GM08714 (cell line): Measurements from ENCODE around the gene TMCC1.
"Not testable (repeated sequence)": the region's sequence is repeated elsewhere in the genome, so short reads cannot be mapped to it uniquely, and the experiment has no call there.

Experiments
- H3K4me3 ChIP-seq: fragments of 200-500 bp; sonication (Bioruptor generic); 2 replicates; pipeline ENCODE4 v1.5.1; 2014; ENCODE audit warnings: mild to moderate bottlenecking, low read length, inconsistent platforms
- ZNF274 ChIP-seq: IDR thresholded peaks from 2 replicates; pipeline ENCODE4 v1.6.1; 2012; ENCODE audit warnings: mild to moderate bottlenecking, low read depth, low read length

TMCC1 gene

DNA sequence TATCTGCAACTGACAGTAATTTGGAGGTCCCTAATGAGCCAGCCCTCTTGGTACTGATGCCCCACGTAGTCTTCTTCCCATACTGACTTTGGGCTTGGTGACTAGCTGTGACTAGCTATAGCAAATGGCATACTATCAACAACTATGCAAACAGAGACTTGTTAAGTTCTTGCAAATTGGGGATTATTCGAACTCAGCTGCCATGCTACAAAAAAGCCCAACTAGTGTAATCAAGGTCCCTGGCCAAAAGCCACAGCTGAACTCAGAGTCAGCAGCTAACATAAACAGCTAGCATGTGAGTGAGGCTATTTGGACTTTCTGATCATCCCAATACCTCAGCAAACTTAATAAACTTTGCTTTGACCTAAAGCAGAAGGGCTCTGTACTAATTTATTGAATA lies 165.8 kb downstream of the TMCC1 start:
- H3K4me3 ChIP-seq, result no peak overlapping the region
- TF ChIP-seq ZNF274, result no peak

DNA sequence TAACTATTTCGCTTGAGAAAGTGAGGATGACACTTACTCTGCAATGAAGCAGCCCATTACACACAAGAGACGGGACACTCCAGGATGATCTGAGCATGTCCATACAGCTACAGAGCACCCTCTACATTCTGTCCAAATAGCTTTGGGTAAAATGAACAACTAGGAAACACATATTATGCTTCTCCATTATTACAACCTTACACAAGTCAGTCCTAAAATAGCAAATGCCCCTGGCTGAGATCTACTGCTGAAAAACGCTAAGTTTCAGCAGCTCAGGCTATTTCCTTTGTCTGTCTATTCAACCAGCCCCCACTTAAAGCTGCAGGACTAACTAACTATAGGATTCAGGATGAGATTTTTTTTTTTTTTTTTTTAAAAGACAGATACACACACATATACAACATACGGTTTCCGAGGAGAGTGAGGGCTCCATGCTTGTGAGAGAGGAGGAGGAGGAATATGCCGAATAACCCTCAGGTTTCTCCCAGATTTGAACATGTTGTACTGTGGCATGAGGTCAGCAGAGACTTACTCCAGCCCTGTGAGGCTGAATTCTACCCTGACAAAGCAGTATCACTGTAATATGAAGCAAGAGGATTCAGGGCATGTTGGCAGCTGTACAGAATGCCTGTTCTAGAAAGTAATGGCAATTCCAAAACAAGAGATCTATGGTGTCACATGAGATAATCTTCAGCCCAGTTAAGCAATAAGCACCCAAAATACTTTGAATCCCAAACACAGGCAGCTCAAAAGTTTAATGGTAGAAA lies 169.8 kb downstream of the TMCC1 start:
- no peak for TF ChIP-seq ZNF274
- H3K4me3 ChIP-seq, result no peak overlapping the region

DNA sequence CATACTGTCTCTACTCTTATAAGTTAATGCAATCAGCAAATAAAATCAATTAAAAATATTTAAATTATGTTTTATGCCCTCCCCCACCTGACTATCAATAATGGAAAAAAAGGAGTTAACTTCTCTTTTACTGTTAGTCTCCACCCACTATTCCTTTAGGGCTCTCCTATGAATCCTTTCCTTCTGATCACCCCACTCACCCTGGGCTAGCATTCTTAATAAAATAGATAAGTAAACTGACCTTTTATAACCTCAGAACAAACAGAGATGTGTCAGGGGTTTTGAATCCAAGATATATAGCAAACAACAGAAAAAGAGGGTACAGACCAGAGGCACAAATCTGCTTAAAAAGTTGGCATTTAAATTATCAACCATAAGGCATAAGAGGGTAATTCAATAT lies 171.0 kb downstream of the TMCC1 start:
- no peak for TF ChIP-seq ZNF274
- H3K4me3 ChIP-seq, result no peak overlapping the region

DNA sequence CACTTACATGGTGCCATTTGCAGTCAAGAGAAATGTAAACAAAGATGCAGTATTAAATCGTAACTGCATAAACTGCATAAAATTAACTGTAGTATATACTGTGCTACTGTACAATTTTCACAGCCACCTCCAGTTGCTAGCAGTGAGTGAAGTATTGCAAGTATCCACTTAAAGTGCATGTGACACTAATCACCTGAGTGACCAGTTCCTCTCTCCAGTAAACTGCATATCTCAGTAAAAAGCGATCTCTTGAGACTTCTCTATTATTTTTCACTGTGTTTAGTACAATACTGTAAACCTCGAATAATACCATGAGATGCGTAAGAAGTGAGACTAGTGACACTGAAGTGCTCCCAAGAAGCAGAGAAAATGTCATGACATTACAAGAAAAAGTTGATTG lies 175.3 kb downstream of the TMCC1 start:
- no peak overlapping the region for H3K4me3 ChIP-seq
- TF ChIP-seq ZNF274, result no peak

DNA sequence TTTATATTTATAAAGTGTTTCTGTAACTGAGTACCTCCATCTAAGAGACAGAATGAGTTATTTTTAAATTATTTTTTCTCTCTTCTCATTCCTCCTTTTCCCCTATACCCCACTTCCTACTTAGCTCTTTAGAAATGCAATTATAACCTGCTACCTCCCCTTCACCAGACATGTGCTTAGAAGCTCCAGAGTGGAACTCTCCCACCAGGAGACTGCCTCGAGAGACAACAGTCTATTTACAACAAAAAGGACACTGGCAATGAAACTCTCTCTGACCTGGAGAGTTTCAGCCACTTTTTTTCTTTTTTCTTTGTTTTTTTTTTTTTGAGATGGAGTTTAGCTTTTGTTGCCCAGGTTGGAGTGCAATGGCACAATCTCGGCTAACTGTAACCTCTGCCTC lies 177.7 kb downstream of the TMCC1 start:
- no peak for TF ChIP-seq ZNF274
- no peak overlapping the region for H3K4me3 ChIP-seq

DNA sequence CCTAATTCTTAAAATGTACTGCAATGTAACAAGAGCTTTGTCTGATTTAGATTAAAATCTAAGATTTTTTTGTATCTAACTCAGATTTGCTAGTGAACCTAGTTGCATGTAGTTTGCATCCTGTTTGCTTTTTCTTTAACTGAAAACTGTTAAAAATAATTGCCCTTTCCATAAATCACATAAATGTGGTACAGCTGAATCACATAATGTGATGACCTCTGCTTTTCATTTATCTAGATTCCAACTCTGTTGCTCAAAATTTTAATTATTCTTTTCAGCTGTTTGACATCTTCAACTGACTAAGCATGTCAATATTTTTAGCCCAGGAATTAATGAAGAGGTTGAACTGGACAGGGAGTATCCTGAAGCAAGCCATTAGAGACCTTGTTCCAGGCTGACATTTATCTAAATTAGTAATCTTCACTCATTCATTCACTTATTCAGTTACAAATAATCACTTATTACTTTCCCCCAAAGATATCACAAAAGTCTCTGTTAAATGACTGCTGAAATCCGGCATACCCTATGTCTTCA lies 185.1 kb downstream of the TMCC1 start:
- H3K4me3 ChIP-seq, result no peak overlapping the region
- no peak for TF ChIP-seq ZNF274

DNA sequence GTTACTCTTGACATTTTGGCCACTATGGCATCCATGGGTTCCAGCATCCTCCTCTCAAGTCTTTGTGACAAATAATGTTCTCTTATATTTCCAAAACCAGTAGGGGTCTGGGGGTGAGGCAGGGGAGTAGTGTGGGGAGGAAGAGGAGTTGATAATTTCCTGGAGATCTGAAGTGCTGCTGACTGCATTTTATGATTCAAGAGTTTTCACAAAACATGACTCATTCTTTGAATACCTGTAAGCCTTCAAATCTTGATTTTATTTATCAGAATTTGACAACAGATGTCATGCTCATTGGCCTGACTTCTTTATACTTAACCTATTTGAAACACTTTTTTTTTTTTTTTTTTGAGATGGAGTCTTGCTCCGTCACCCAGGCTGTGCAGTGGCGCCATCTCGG lies 188.2 kb downstream of the TMCC1 start:
- no peak overlapping the region for H3K4me3 ChIP-seq
- no peak for TF ChIP-seq ZNF274

DNA sequence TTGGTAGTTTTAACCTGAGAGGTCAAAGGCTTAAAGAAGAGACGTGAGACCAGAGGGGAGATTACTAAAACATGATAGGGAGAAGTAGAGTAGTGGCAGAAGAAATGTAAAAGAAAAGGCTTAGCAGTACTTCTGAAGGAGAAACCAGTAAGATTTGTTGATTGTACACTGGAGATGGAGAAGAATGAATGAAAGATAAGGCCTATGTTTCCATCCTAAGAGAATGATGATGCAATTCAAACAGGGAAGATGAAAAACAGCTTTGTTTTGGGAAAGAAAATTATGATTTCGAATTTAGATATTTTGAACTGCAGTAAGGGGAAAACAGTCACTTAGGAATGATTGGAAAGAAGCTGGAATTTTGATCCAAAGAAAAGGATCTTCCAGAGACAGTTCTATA lies 189.6 kb downstream of the TMCC1 start:
- no peak for TF ChIP-seq ZNF274
- H3K4me3 ChIP-seq, result no peak overlapping the region

DNA sequence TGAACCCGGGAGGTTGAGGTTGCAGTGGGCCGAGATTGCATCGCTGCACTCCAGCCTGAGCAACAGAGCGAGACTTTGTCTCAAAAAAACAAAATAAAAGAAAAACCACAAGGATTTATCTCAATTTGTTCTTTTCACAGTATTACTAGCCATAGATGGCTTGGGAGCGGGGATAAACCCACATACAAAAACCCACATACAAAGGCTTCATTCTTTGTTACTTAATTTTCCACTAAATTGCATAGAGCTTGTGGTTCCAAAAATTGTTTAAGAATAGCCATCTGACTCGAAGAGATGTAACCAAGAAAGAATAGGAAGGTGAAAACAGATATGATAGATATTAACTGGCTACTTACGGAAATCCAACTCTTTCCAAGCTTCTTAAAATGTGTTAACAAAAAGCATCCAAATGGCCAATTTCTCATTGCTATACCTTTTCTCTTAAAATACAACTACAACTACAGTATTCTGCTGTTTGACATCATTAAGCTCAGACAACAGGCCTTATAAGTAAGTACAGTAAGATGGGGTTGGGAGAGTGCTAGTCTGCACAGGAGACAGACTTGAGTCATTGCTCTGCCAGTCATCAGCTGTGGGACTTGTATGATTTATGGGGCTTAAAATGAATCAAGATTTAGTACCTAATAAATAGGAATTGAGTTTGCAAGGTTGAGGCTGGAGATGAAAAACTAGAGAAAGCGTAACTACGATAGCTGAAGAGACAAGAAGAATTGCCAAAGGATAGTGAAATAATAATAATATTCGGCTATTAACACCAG lies 190.4 kb downstream of the TMCC1 start:
- no peak for TF ChIP-seq ZNF274
- no peak overlapping the region for H3K4me3 ChIP-seq

DNA sequence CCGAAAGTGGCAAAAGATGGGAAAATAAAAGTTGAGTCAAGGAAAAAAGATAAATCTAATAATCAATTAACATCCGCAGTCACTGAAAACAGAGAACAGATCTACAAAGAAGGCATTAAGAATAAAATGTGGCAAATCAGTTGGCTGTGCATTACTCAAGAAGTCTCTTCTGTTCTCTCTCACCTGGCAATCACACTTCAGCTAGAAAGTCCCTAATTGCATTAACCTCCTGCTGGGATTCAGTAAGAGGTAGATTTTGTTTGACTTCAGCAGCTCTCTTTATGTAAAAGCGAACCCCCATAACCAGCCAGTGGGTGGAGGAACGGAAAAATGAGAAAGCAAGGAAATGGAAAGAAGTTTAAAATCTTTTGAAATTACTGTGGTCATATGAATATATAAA lies 192.3 kb downstream of the TMCC1 start:
- no peak overlapping the region for H3K4me3 ChIP-seq
- no peak for TF ChIP-seq ZNF274

DNA sequence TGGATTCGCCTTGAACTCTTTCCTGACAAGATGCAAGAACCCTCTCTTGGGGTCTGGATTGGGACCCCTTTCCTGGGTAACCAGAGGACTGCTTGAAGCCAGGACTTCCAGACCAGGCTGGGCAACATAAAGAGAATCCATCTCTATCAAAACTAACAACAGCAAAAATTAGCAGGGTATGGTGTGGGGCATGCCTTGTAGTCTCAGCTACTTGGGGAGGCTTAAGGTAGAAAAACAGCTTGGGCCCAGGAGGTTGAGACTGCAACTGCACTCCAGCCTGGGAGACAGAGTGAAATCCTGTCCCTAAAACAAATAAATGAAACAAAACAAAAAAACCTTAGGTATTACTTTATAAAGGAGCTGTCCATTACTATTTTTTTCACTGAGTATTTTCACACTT lies 193.9 kb downstream of the TMCC1 start:
- no peak overlapping the region for H3K4me3 ChIP-seq
- TF ChIP-seq ZNF274, result no peak

DNA sequence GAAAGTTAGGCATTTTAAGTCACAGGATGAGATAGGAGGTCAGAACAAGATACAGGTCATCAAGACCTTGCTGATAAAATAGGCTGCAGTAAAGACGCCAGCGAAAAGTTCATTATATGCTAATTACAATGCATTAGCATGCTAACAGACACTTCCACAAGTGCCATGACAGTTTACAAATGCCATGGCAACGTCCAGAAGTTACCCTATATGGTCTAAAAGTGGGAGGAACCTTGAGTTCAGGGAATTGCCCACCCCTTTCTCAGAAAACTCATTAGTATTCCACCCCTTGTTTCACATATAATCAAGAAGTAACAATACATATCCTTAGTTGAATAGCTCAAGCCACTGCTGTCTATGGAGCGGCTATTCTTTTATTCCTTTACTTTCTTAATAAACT lies 194.3 kb downstream of the TMCC1 start:
- H3K4me3 ChIP-seq, result no peak overlapping the region
- no peak for TF ChIP-seq ZNF274

DNA sequence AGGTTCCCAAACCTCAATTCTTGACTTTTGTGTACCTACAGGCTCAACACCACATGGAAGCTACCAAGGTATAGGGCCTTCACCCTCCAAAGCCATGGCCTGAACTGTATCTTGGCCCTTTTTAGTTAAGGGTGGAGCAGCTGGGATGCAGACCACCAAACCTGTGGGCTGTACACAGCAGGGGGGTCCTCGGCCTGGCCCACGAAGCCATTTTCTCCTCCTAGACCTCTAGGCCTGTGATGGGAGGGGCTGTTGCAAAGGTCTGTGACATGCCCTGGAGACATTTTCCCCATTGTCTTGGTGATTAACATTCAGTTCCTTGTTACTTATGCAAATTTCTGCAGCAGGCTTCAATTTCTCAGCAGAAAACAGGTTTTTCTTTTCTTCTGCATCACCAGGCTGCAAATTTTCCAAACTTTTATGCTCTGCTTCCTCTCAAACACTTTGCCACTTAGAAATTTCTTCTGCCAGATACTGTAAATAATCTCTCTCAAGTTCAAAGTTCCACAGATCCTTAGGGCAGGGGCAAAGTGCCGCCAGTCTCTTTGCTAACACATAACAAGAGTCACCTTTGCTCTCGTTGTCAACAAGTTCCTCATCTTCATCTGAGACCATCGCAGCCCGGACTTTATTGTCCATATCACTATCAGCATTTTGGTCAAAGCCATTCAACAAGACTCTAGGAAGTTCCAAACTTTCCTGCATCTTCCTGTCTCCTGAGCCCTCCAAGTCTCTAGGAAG lies 196.1 kb downstream of the TMCC1 start:
- H3K4me3 ChIP-seq, result no peak overlapping the region
- TF ChIP-seq ZNF274, result no peak

DNA sequence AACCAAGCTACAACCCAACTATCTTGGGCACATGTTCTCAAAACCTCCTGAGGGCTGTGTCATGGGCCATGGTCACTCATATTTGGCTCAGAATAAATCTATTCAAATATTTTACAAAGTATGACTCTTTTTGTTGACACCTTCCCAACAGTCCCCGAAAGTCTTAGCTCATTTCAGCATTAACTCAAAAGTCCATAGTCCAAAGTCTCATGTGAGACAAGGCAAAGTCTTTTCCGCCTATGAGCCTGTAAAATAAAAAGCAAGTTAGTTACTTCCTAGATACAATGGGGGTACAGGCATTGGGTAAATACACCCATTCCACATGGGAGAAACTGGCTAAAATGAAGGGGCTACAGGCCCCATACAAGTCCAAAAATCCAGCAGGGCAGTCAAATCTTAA lies 197.1 kb downstream of the TMCC1 start:
- not testable (repeated sequence) for H3K4me3 ChIP-seq

DNA sequence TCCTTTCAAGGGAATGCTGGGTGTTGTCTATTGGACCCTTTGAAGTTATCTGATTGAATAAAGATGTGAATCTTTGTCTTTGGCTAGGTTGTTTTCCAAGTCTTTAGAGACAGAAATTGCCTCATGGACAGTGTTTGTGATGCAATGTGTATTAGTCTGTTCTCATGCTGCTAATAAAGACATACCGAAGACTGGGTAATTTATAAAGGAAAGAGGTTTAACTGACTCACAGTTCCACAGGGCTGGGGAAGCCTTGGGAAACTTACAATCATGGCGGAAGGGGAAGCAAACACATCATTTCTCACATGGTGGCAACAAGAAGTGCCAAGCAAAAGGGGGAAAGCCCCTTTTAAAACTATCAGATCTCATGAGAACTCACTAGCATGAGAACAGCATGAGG lies 198.3 kb downstream of the TMCC1 start:
- no peak for TF ChIP-seq ZNF274
- H3K4me3 ChIP-seq, result no peak overlapping the region
